ENCODE measurements around the gene ZC3H18.
A peak's percentile ranks its signal among the peaks of the same experiment; 100 is the strongest.
"Not testable (repeated sequence)": the region's sequence is repeated elsewhere in the genome, so short reads cannot be mapped to it uniquely, and the experiment has no call there.

The ZC3H18 gene

GRCh38 chr16:88656291-88656980 lies 86.2 kb downstream of the ZC3H18 start:
- DNase-seq = no peak

GRCh38 chr16:88657371-88657770 lies 87.2 kb downstream of the ZC3H18 start:
- no peak for DNase-seq

GRCh38 chr16:88658714-88659113 lies 88.5 kb downstream of the ZC3H18 start:
- DNase-seq = no peak

- DNase-seq = no peak
Observed at GRCh38 chr16:88659160-88659559, 89.0 kb downstream of the ZC3H18 start.

- no peak for DNase-seq
Observed at GRCh38 chr16:88661468-88661867, 91.3 kb downstream of the ZC3H18 start.

GRCh38 chr16:88662222-88662842 lies 92.1 kb downstream of the ZC3H18 start:
- no peak for DNase-seq

- DNase-seq = peak; percentile 96 to 98
Observed at GRCh38 chr16:88662843-88663606, 92.8 kb downstream of the ZC3H18 start, which contains the start of gene MVD. MVD (minus strand) TSS chr16:88663091; CDS start chr16:88663080, 11 bp downstream.

- DNase-seq = no peak
Observed at GRCh38 chr16:88665148-88665547, 94.9 kb downstream of the ZC3H18 start.

- no peak for DNase-seq
Observed at GRCh38 chr16:88665570-88665969, 95.4 kb downstream of the ZC3H18 start.

GRCh38 chr16:88667461-88667860 lies 97.3 kb downstream of the ZC3H18 start:
- DNase-seq = peak in 1 of 2 donors; percentile 40

GRCh38 chr16:88669493-88669892 lies 99.3 kb downstream of the ZC3H18 start:
- DNase-seq = not testable (repeated sequence)

GRCh38 chr16:88669980-88670379 lies 99.8 kb downstream of the ZC3H18 start:
- no peak for DNase-seq

GRCh38 chr16:88671806-88672205 lies 101.6 kb downstream of the ZC3H18 start:
- DNase-seq = no peak

- no peak for DNase-seq
Observed at GRCh38 chr16:88672776-88673175, 102.6 kb downstream of the ZC3H18 start.

- no peak for DNase-seq
Observed at GRCh38 chr16:88673716-88674379, 103.6 kb downstream of the ZC3H18 start.

GRCh38 chr16:88676502-88677242 lies 106.5 kb downstream of the ZC3H18 start:
- DNase-seq = no peak

GRCh38 chr16:88677721-88678120 lies 107.5 kb downstream of the ZC3H18 start:
- no peak for DNase-seq

GRCh38 chr16:88678224-88678979 lies 108.2 kb downstream of the ZC3H18 start:
- no peak for DNase-seq

- no peak for DNase-seq
Observed at GRCh38 chr16:88680554-88681083, 110.4 kb downstream of the ZC3H18 start.

GRCh38 chr16:88681084-88681680 lies 111.0 kb downstream of the ZC3H18 start:
- no peak for DNase-seq

Data from inflammatory macrophage treated with lipopolysaccharide for 1 hour (primary cell).